Spinal cord (tissue), 10 donors: ENCODE results near the gene NAV2. TPM values are rescaled to one million over a fixed set of nuclear protein-coding genes. Genes with fewer than 3 reads are reported as not detected.
"Not testable (repeated sequence)": the region's sequence is repeated elsewhere in the genome, so short reads cannot be mapped to it uniquely, and the experiment has no call there.

Source experiments
- DNase-seq, 6 donors: peaks; one replicate each; pipeline versions ENCODE4 v3.0.0 to v3.0.0-alpha.2; 2013 to 2015; ENCODE audit warnings: low spot score in 6 of 6, low read depth in 4 of 6
- H3K27ac ChIP-seq: one replicate; pipeline ENCODE4 v1.5.1; 2013; ENCODE audit warnings: low read depth, low read length, control low read depth
- H3K27me3 ChIP-seq: one replicate; pipeline ENCODE4 v1.6.1; 2013; ENCODE audit warnings: low read length; ENCODE audit not compliant: control insufficient read depth, insufficient read depth
- H3K36me3 ChIP-seq: one replicate; pipeline ENCODE4 v1.6.1; 2013; ENCODE audit warnings: low read length; ENCODE audit not compliant: control insufficient read depth, insufficient read depth
- H3K4me1 ChIP-seq: one replicate; pipeline ENCODE4 v1.6.1; 2013; ENCODE audit warnings: low read length; ENCODE audit not compliant: control insufficient read depth, insufficient read depth
- H3K4me3 ChIP-seq: one replicate; pipeline ENCODE4 v1.5.1; 2013; ENCODE audit warnings: low read depth, low read length, control low read depth
- H3K9me3 ChIP-seq: one replicate; pipeline ENCODE4 v1.6.1; 2013; ENCODE audit warnings: low read length; ENCODE audit not compliant: control insufficient read depth, insufficient read depth
- WGBS: methylation state at CpG from one replicate; pipeline ENCODE4 v1.1.5; 2013; ENCODE audit warnings: missing lambda C conversion rate; ENCODE audit not compliant: insufficient coverage; 5-methylcytosine and 5-hydroxymethylcytosine counted together
- polyA plus RNA-seq, 2 donors: library from polyadenylated mRNA; unstranded; fragments of 120-200 nt; gene quantifications; one replicate each; pipeline ENCODE4 v1.2.1, GENCODE V29; 2013; ENCODE audit not compliant: insufficient read length in 2 of 2
- total RNA-seq, 2 donors: library from RNA; depleted of rRNA in 1 of 2; stranded (reverse); fragments of 120-200 nt in 1 of 2; fragments of >200 nt in 1 of 2; gene quantifications; one replicate each; pipeline versions ENCODE4 v1.2.3 to v1.2.4, GENCODE V29; 2013 to 2014
- donor health status: healthy.

NAV2 gene
- total and polyA plus RNA-seq, 4 donors = 23.4 to 50.1 (median 30.4) TPM

DNA sequence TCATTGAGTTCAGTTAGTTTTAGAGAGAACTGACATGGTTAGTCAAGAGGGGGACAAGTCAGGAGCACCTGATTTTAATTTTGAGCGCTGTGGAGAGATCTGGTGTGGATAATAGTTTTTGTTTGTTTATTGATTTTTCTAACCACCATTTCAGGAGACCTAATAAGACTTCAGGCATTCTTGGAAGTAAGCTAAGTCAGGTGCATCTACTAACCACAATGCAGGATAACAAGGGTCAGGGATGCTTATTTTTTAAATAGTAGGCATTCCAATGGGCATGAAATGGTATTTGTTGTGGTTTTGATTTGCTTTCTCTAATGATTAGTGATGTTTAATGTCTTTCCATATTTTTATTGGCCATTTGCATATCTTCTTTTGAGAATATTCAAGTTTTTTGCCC, 212.1 kb downstream of the NAV2 start:
- Histone ChIP-seq H3K4me3 (no peak overlapping the region), H3K36me3 (no peaks in the 10 kb centered on the region), H3K9me3 (no peaks in the 10 kb centered on the region), H3K27me3 (no peaks in the 10 kb centered on the region), H3K27ac (no peak overlapping the region), H3K4me1 (no peaks in the 10 kb centered on the region)
- WGBS = no CpG with 5 or more reads among the region's 1 CpG
- no peak for DNase-seq

DNA sequence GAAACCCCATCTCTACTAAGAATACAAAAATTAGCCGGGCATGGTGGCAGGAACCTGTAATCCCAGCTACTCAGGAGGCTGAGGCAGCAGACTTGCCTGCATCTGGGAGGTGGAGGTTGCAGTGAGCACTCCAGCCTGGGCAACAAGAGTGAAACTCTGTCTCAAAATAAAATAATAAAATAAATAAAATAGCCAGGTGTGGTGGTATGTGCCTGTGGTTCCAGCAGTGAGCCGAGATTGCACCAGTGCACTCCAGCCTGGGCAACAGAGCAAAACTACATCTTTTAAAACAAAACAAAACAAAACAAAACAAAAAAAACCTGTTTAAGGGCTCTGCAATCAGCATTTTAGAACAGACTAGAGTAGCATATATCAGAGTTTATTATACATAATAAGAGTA, 214.8 kb downstream of the NAV2 start:
- WGBS = no CpG with 5 or more reads among the region's 2 CpGs
- not testable (repeated sequence) for H3K9me3 ChIP-seq, DNase-seq, H3K27ac ChIP-seq, H3K27me3 ChIP-seq, H3K4me3 ChIP-seq, H3K36me3 ChIP-seq
- H3K4me1 ChIP-seq = peaks cover 11% of the 10 kb centered on the region

DNA sequence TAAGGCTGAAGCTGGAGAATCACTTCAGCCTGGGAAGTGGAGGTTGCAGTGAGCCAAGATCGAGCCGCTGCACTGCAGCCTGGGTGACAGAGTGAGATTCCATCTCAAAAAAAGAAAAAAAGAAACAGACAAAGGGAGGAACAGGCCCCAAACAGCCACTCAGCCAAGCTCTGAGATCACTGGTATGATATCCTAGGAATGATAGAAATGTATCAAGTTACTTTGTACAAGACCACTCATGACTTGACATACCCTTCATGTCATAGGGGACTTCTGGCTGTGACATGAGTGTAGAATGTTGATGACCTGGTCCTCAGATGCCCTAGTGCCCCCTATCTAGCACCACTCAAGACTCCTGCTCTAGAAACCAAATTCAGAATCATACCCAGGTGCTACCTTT, 216.5 kb downstream of the NAV2 start:
- Histone ChIP-seq H3K36me3 (peaks cover 12% of the 10 kb centered on the region), H3K9me3 (no peaks in the 10 kb centered on the region), H3K27ac (no peak overlapping the region), H3K4me1 (peaks cover 11% of the 10 kb centered on the region), H3K27me3 (no peaks in the 10 kb centered on the region), H3K4me3 (no peak overlapping the region)
- no CpG with 5 or more reads among the region's 2 CpGs for WGBS
- no peak for DNase-seq

DNA sequence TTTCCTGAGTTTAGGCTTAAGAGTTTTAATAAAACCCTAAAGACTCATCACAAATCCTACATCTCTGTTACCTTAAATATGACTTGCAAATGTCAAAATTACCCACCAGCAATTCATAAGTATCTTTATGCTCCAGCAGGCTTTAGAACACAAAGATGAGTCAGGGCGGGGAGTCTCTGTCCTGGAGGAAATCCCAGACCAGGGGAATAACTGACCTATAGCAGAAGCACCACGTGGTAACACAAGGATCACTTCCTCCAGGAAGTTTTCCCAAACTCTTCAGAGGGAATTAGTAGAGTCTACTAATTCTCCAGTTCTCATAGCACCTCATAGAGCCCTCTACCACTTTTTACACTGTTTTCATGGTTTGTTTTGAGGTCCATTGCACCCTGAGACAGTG, 217.0 kb downstream of the NAV2 start:
- H3K9me3 ChIP-seq = no peaks in the 10 kb centered on the region
- WGBS = no CpG with 5 or more reads among the region's 2 CpGs
- H3K27me3 ChIP-seq = no peaks in the 10 kb centered on the region
- no peak for DNase-seq
- no peak overlapping the region for H3K27ac ChIP-seq
- no peak overlapping the region for H3K4me3 ChIP-seq
- peaks cover 16% of the 10 kb centered on the region for H3K36me3 ChIP-seq
- H3K4me1 ChIP-seq = peaks cover 11% of the 10 kb centered on the region

DNA sequence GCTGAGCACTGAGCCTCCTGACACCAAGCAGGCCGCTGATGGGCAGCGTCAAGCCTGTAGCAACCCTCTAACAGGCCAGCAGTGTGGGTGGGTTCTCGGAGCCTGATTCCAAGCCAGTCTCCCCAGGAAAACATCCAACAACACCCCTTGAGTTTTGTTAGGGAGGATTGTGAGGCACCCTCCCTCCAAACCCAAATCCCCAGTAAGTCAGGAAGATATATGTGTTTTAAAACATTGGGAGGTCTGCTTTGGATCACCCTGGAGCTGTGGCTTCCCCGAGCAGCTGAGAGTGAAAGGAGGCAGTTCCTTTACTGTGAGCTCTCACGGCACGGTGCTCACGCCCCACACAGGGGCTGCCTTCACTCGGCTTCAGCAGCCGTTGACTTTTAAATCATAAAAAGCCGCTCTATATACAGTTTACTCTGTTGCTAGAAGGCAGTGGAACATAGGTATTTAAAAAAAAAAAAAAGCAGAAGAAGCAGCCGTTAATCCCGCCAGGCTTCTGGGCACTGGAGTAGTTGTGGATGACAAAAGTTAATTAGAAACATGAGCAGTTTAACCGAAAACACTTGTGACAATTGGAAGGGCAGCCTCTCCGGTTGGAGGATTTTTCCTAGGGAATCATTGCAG, 218.6 kb downstream of the NAV2 start:
- Histone ChIP-seq H3K27ac (peak overlapping the region; percentile 54), H3K4me3 (peak overlapping the region; percentile 7), H3K9me3 (no peaks in the 10 kb centered on the region), H3K36me3 (peaks cover 18% of the 10 kb centered on the region), H3K27me3 (no peaks in the 10 kb centered on the region), H3K4me1 (peaks cover 11% of the 10 kb centered on the region)
- DNase-seq = peak in 3 of 6 donors; percentile 7 to 51 (median 49)
- WGBS = 26% methylated on average over 4 of the region's 14 CpGs

DNA sequence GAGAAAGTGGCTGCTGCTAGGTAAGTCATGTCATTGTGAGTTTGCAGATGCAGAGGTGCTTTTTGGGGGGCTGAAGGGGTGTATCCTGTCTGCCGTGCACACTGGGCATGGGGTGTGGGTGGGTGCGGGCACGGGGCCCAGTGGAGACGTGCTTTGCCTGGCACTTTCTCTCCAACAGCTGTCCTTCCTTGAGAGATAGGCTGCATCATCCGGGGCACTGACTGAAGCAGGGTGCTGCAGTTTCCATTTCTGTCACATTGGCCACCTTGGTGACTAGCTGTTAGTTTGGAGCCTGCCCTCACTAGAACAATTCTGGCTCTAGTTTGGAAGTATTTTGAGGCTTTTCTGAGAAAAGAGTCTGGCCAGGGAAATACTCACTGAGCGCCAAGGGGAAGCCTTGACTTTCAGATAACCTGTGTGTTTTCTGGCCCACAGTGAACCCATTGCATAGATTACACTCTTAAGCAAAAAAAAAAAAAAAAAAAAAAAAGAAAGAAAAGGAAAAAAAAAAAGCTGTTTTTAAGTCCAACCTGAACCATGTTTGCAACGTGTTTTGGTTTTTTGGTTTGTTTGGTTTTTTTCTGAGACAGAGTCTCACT, 219.2 kb downstream of the NAV2 start:
- H3K27me3 ChIP-seq = no peaks in the 10 kb centered on the region
- peak in 1 of 6 donors; percentile 46 for DNase-seq
- peak overlapping the region; percentile 54 for H3K27ac ChIP-seq
- no peaks in the 10 kb centered on the region for H3K9me3 ChIP-seq
- WGBS = 42% methylated on average over 4 of the region's 7 CpGs
- H3K36me3 ChIP-seq = peaks cover 18% of the 10 kb centered on the region
- peak overlapping the region; percentile 7 for H3K4me3 ChIP-seq
- peaks cover 11% of the 10 kb centered on the region for H3K4me1 ChIP-seq

DNA sequence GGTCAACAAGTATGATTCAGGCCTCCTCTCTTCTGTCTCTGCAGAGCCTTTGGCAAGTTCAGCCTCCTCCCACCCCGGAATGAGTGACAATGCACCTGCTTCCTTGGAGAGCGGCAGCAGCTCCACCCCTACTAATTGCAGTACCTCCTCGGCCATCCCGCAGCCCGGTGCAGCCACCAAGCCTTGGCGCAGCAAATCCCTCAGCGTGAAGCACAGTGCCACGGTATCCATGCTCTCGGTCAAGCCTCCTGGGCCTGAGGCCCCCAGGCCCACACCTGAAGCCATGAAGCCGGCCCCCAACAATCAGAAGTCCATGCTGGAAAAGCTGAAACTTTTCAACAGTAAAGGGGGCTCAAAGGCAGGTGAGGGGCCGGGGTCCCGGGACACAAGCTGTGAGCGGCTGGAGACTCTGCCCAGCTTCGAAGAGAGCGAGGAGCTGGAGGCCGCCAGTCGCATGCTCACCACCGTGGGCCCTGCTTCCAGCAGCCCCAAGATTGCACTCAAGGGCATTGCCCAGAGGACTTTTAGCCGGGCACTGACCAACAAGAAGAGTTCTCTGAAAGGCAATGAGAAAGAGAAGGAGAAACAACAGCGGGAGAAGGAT, 220.6 kb downstream of the NAV2 start:
- Histone ChIP-seq H3K4me3 (no peak overlapping the region), H3K27me3 (no peaks in the 10 kb centered on the region), H3K36me3 (peaks cover 18% of the 10 kb centered on the region), H3K4me1 (peaks cover 11% of the 10 kb centered on the region), H3K9me3 (no peaks in the 10 kb centered on the region), H3K27ac (no peak overlapping the region)
- DNase-seq = no peak
- 97% methylated on average over 20 of the region's 20 CpGs for WGBS

DNA sequence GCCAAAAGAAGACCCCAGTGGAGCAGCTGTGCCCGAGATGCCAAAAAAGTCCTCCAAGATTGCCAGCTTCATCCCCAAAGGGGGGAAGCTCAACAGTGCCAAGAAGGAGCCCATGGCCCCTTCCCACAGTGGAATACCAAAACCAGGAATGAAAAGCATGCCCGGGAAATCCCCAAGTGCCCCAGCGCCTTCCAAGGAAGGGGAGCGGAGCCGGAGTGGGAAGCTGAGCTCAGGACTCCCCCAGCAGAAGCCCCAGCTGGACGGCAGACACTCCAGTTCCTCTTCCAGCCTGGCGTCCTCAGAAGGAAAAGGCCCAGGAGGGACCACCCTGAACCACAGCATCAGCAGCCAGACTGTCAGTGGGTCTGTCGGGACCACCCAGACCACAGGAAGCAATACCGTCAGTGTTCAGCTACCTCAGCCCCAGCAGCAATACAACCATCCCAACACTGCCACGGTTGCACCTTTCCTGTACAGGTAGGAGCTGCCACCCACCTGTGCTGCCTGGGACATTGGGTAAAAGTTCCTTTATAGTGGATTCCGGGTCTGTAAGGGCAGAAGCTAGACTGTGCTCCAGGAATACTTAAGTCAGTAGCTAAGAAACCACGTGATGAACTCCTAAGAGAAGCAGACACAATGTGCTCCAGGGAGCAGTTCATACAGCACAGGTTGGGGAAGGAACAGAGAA, 221.3 kb downstream of the NAV2 start:
- Histone ChIP-seq H3K27me3 (no peaks in the 10 kb centered on the region), H3K27ac (no peak overlapping the region), H3K36me3 (peaks cover 18% of the 10 kb centered on the region), H3K4me3 (no peak overlapping the region), H3K9me3 (no peaks in the 10 kb centered on the region), H3K4me1 (peaks cover 11% of the 10 kb centered on the region)
- 82% methylated on average over 11 of the region's 12 CpGs for WGBS
- no peak for DNase-seq

DNA sequence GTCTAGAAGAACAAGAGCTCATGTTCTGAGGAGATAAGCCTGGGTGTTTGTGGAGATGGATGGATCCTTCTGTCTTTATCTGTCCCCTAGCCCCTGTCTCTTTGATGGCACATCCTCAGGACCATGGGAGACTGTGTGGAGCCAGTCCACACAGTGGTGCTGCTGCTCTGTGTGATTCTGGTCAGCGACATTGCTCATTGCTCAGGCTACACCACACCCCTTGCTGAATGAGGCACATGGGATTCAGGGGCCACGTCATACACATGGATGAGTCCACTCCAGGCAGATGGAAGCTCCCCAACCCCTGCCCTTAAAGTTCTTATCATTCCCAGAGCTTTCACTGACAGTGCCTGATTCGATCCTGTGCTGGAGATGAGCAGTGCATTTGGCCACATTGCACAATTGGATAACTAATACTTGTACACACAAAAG, 222.2 kb downstream of the NAV2 start:
- H3K27me3 ChIP-seq = no peaks in the 10 kb centered on the region
- 70% methylated on average over 3 of the region's 3 CpGs for WGBS
- no peak overlapping the region for H3K4me3 ChIP-seq
- no peaks in the 10 kb centered on the region for H3K9me3 ChIP-seq
- H3K4me1 ChIP-seq = peaks cover 11% of the 10 kb centered on the region
- DNase-seq = no peak
- H3K27ac ChIP-seq = no peak overlapping the region
- peaks cover 18% of the 10 kb centered on the region for H3K36me3 ChIP-seq
